Measurements from ENCODE around the gene MRTFB.
"Not testable (repeated sequence)": the region's sequence is repeated elsewhere in the genome, so short reads cannot be mapped to it uniquely, and the experiment has no call there.

Gene MRTFB

GRCh38 chr16:14106457-14106856, 35.3 kb downstream of the MRTFB start:
- TF ChIP-seq ZNF274 (IDR thresholded peaks at IDR 0.05; ENCODE audit: low read depth, low read length) = no peak
- H3K4me3 ChIP-seq (ENCODE audit: low read length) = no peak overlapping the region

- no peak for TF ChIP-seq ZNF274 (IDR thresholded peaks at IDR 0.05; ENCODE audit: low read depth, low read length)
- no peak overlapping the region for H3K4me3 ChIP-seq (ENCODE audit: low read length)
Observed at GRCh38 chr16:14106961-14107360, 35.8 kb downstream of the MRTFB start.

GRCh38 chr16:14109077-14109775, 38.1 kb downstream of the MRTFB start:
- H3K4me3 ChIP-seq (ENCODE audit: low read length) = no peak overlapping the region
- no peak for TF ChIP-seq ZNF274 (IDR thresholded peaks at IDR 0.05; ENCODE audit: low read depth, low read length)

- no peak overlapping the region for H3K4me3 ChIP-seq (ENCODE audit: low read length)
- TF ChIP-seq ZNF274 (IDR thresholded peaks at IDR 0.05; ENCODE audit: low read depth, low read length) = no peak
Observed at GRCh38 chr16:14109782-14110727, 38.9 kb downstream of the MRTFB start.

- no peak overlapping the region for H3K4me3 ChIP-seq (ENCODE audit: low read length)
- no peak for TF ChIP-seq ZNF274 (IDR thresholded peaks at IDR 0.05; ENCODE audit: low read depth, low read length)
Observed at GRCh38 chr16:14110728-14111251, 39.7 kb downstream of the MRTFB start.

- H3K4me3 ChIP-seq (ENCODE audit: low read length) = no peak overlapping the region
- no peak for TF ChIP-seq ZNF274 (IDR thresholded peaks at IDR 0.05; ENCODE audit: low read depth, low read length)
Observed at GRCh38 chr16:14111713-14112538, 40.8 kb downstream of the MRTFB start.

GRCh38 chr16:14112539-14112856, 41.4 kb downstream of the MRTFB start:
- no peak for TF ChIP-seq ZNF274 (IDR thresholded peaks at IDR 0.05; ENCODE audit: low read depth, low read length)
- no peak overlapping the region for H3K4me3 ChIP-seq (ENCODE audit: low read length)

- no peak for TF ChIP-seq ZNF274 (IDR thresholded peaks at IDR 0.05; ENCODE audit: low read depth, low read length)
- no peak overlapping the region for H3K4me3 ChIP-seq (ENCODE audit: low read length)
Observed at GRCh38 chr16:14113344-14113743, 42.2 kb downstream of the MRTFB start.

- TF ChIP-seq ZNF274 (IDR thresholded peaks at IDR 0.05; ENCODE audit: low read depth, low read length) = no peak
- no peak overlapping the region for H3K4me3 ChIP-seq (ENCODE audit: low read length)
Observed at GRCh38 chr16:14117051-14117450, 45.9 kb downstream of the MRTFB start.

- TF ChIP-seq ZNF274 (IDR thresholded peaks at IDR 0.05; ENCODE audit: low read depth, low read length) = no peak
- no peak overlapping the region for H3K4me3 ChIP-seq (ENCODE audit: low read length)
Observed at GRCh38 chr16:14119799-14120198, 48.7 kb downstream of the MRTFB start.

- no peak for TF ChIP-seq ZNF274 (IDR thresholded peaks at IDR 0.05; ENCODE audit: low read depth, low read length)
- no peak overlapping the region for H3K4me3 ChIP-seq (ENCODE audit: low read length)
Observed at GRCh38 chr16:14120335-14120734, 49.2 kb downstream of the MRTFB start.

GRCh38 chr16:14121142-14121541, 50.0 kb downstream of the MRTFB start:
- no peak for TF ChIP-seq ZNF274 (IDR thresholded peaks at IDR 0.05; ENCODE audit: low read depth, low read length)
- H3K4me3 ChIP-seq (ENCODE audit: low read length) = no peak overlapping the region

GRCh38 chr16:14121872-14122271, 50.8 kb downstream of the MRTFB start:
- H3K4me3 ChIP-seq (ENCODE audit: low read length) = no peak overlapping the region
- no peak for TF ChIP-seq ZNF274 (IDR thresholded peaks at IDR 0.05; ENCODE audit: low read depth, low read length)

- H3K4me3 ChIP-seq (ENCODE audit: low read length) = not testable (repeated sequence)
Observed at GRCh38 chr16:14122430-14122829, 51.3 kb downstream of the MRTFB start.

Data from GM08714 (cell line).